ENCODE measurements around the gene MORN5. TPM values are rescaled to one million over a fixed set of nuclear protein-coding genes. Genes with fewer than 3 reads are reported as not detected.

MORN5 gene
- total RNA-seq, 6 experiments from 2014 or later: not detected

- ATAC-seq: no peak
- no peaks in the 10 kb centered on the region for H3K36me3 ChIP-seq
- H3K4me3 ChIP-seq: no peak overlapping the region
- no peak overlapping the region for H3K27ac ChIP-seq
- no peaks in the 10 kb centered on the region for H3K27me3 ChIP-seq
- no peak for TF ChIP-seq POLR2A (IDR thresholded peaks at IDR 0.05)
- TF ChIP-seq, protein P1, sequence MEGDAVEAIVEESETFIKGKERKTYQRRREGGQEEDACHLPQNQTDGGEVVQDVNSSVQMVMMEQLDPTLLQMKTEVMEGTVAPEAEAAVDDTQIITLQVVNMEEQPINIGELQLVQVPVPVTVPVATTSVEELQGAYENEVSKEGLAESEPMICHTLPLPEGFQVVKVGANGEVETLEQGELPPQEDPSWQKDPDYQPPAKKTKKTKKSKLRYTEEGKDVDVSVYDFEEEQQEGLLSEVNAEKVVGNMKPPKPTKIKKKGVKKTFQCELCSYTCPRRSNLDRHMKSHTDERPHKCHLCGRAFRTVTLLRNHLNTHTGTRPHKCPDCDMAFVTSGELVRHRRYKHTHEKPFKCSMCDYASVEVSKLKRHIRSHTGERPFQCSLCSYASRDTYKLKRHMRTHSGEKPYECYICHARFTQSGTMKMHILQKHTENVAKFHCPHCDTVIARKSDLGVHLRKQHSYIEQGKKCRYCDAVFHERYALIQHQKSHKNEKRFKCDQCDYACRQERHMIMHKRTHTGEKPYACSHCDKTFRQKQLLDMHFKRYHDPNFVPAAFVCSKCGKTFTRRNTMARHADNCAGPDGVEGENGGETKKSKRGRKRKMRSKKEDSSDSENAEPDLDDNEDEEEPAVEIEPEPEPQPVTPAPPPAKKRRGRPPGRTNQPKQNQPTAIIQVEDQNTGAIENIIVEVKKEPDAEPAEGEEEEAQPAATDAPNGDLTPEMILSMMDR (IDR thresholded peaks at IDR 0.05): no peak
- no peaks in the 10 kb centered on the region for H3K9me3 ChIP-seq
- no peaks in the 10 kb centered on the region for H3K4me1 ChIP-seq
- WGBS (ENCODE audit: insufficient coverage, low coverage, low lambda C conversion rate, missing lambda C conversion rate): 49% methylated on average over 5 of the region's 5 CpGs
- DNase-seq: no peak
- intact Hi-C loops (cut with DNase I): no loop called here
Observed at GRCh38 chr9:122179054-122179689, 19.5 kb downstream of the MORN5 start.

GRCh38 chr9:122179690-122180074, 20.0 kb downstream of the MORN5 start:
- TF ChIP-seq, protein P1 (IDR thresholded peaks at IDR 0.05): no peak
- TF ChIP-seq POLR2A (IDR thresholded peaks at IDR 0.05): no peak
- Histone ChIP-seq H3K4me3 (no peak overlapping the region), H3K9me3 (no peaks in the 10 kb centered on the region), H3K36me3 (no peaks in the 10 kb centered on the region), H3K27ac (no peak overlapping the region), H3K4me1 (no peaks in the 10 kb centered on the region), H3K27me3 (no peaks in the 10 kb centered on the region)
- intact Hi-C loops (cut with DNase I): no loop called here
- WGBS (ENCODE audit: insufficient coverage, low coverage, low lambda C conversion rate, missing lambda C conversion rate): 80% methylated on average over 1 of the region's 2 CpGs
- DNase-seq (no peak), ATAC-seq (no peak)

DNA sequence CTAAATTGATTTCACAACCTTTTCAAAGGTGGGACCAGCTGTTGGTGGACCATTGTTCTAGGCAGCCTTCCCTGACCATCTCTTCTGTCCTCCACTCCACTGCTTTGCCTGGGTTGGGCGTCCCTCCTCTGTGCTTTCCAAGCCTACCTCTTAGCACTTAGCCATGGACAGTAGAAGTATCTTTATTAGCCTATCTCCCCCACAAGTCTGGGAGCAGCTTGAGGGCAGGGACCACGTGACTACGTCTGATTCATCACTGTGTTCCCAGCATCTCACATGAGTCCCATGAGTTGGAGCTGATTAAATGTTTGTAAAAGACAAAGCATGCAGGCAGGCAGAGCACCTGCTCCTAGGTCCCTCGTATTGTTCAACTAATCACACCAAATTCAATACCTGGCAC, 20.9 kb downstream of the MORN5 start:
- 40% methylated on average over 4 of the region's 4 CpGs for WGBS (ENCODE audit: insufficient coverage, low coverage, low lambda C conversion rate, missing lambda C conversion rate)
- Histone ChIP-seq H3K4me3 (no peak overlapping the region), H3K27me3 (no peaks in the 10 kb centered on the region), H3K27ac (no peak overlapping the region), H3K9me3 (no peaks in the 10 kb centered on the region), H3K36me3 (no peaks in the 10 kb centered on the region), H3K4me1 (no peaks in the 10 kb centered on the region)
- ATAC-seq: no peak
- TF ChIP-seq, protein P1 (IDR thresholded peaks at IDR 0.05): no peak
- TF ChIP-seq POLR2A (IDR thresholded peaks at IDR 0.05): no peak
- no peak for DNase-seq
- intact Hi-C loops (cut with DNase I): no loop called here

DNA sequence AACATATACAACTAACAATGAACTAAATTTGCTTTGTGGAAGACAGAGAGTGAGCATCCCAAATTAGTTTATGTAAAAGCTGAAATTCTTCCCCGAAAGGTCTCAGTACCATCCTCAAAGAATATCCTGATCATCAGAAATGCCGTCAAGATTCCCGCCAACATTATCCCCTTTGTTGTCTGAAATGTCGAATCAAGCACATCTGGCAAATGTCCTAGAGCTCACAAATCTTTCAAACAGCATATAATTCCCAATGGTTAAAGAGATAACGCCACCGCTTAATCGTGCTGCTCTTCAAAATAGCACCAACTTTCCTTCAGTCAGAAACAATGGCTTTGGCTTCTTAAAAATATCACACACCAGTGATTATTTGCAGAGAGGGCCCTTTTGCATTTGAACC, 23.8 kb downstream of the MORN5 start:
- intact Hi-C loops (cut with DNase I): no loop called here
- H3K4me3 ChIP-seq: no peak overlapping the region
- DNase-seq: no peak
- no peaks in the 10 kb centered on the region for H3K27me3 ChIP-seq
- no peaks in the 10 kb centered on the region for H3K36me3 ChIP-seq
- no peaks in the 10 kb centered on the region for H3K4me1 ChIP-seq
- TF ChIP-seq POLR2A (IDR thresholded peaks at IDR 0.05): no peak
- TF ChIP-seq, protein P1 (IDR thresholded peaks at IDR 0.05): no peak
- ATAC-seq: no peak
- no peak overlapping the region for H3K27ac ChIP-seq
- H3K9me3 ChIP-seq: no peaks in the 10 kb centered on the region
- 70% methylated on average over 7 of the region's 7 CpGs for WGBS (ENCODE audit: insufficient coverage, low coverage, low lambda C conversion rate, missing lambda C conversion rate)

GRCh38 chr9:122184551-122184950, 24.8 kb downstream of the MORN5 start:
- no peaks in the 10 kb centered on the region for H3K4me1 ChIP-seq
- H3K36me3 ChIP-seq: no peaks in the 10 kb centered on the region
- intact Hi-C loops (cut with DNase I): no loop called here
- no peaks in the 10 kb centered on the region for H3K27me3 ChIP-seq
- no peaks in the 10 kb centered on the region for H3K9me3 ChIP-seq
- no peak for ATAC-seq
- WGBS (ENCODE audit: insufficient coverage, low coverage, low lambda C conversion rate, missing lambda C conversion rate): 100% methylated on average over 1 of the region's 1 CpG
- no peak for DNase-seq
- TF ChIP-seq POLR2A (IDR thresholded peaks at IDR 0.05): no peak
- TF ChIP-seq, protein P1 (IDR thresholded peaks at IDR 0.05): no peak
- no peak overlapping the region for H3K4me3 ChIP-seq
- no peak overlapping the region for H3K27ac ChIP-seq
